SK-N-SH treated with all-trans-retinoic acid at 6 μM for 48 hours (cell line): ENCODE results near the gene DCDC2.

Source experiments
- ATAC-seq: fragments of 200-7000 bp; cut with Tn5 transposase; 3 replicates; pipeline ENCODE4 v1.9.1; 2020; ENCODE audit warnings: mild to moderate bottlenecking, moderate library complexity
- BACH2 ChIP-seq: fragments of 250-450 bp; sonication (Bioruptor Pico); IDR thresholded peaks from 2 replicates; pipeline ENCODE4 v1.9.0; 2021; ENCODE audit warnings: mild to moderate bottlenecking, borderline replicate concordance
- ESRRG ChIP-seq: fragments of 250-450 bp; sonication (Bioruptor Pico); IDR thresholded peaks from 2 replicates; pipeline ENCODE4 v1.6.1; 2021; ENCODE audit warnings: mild to moderate bottlenecking
- OSR1 ChIP-seq: fragments of 250-450 bp; sonication (Bioruptor Pico); IDR thresholded peaks from 2 replicates; pipeline ENCODE4 v1.8.0; 2022; ENCODE audit warnings: moderate library complexity, mild to moderate bottlenecking, inconsistent platforms
- PPARA ChIP-seq: fragments of 250-450 bp; sonication (Bioruptor Pico); IDR thresholded peaks from 2 replicates; pipeline ENCODE4 v1.5.0; 2020; ENCODE audit warnings: mild to moderate bottlenecking, borderline replicate concordance
- RARB ChIP-seq: fragments of 250-450 bp; sonication (Bioruptor Pico); IDR thresholded peaks from 2 replicates; pipeline ENCODE4 v1.8.0; 2021; ENCODE audit warnings: mild to moderate bottlenecking, moderate library complexity
- SNAI2 ChIP-seq: fragments of 250-450 bp; sonication (Bioruptor Pico); IDR thresholded peaks from 2 replicates; pipeline ENCODE4 v1.5.0; 2020; ENCODE audit warnings: mild to moderate bottlenecking, moderate library complexity
- TCF4 ChIP-seq: fragments of 250-450 bp; sonication (Bioruptor Pico); IDR thresholded peaks from 2 replicates; pipeline ENCODE4 v1.8.0; 2021; ENCODE audit warnings: mild to moderate bottlenecking, moderate library complexity, borderline replicate concordance
- TOX ChIP-seq: fragments of 250-450 bp; sonication (Bioruptor Pico); IDR thresholded peaks from 2 replicates; pipeline ENCODE4 v1.8.0; 2021; ENCODE audit warnings: mild to moderate bottlenecking, moderate library complexity, borderline replicate concordance
- ZFP3 ChIP-seq: fragments of 250-450 bp; sonication (Bioruptor Pico); IDR thresholded peaks from 2 replicates; pipeline ENCODE4 v1.5.0; 2020; ENCODE audit warnings: mild to moderate bottlenecking, moderate library complexity
- ZFP30 ChIP-seq: fragments of 450-650 bp; formaldehyde crosslinking; IDR thresholded peaks from 2 replicates; pipeline ENCODE4 v1.5.0; 2022; ENCODE audit warnings: mild to moderate bottlenecking, moderate library complexity
- ZNF565 ChIP-seq: fragments of 450-650 bp; formaldehyde crosslinking; conservative IDR thresholded peaks from 2 replicates; pipeline ENCODE4 v1.5.0; 2020; ENCODE audit warnings: low read depth, mild to moderate bottlenecking, moderate library complexity
- ZNF70 ChIP-seq: fragments of 450-650 bp; formaldehyde crosslinking; IDR thresholded peaks from 2 replicates; pipeline ENCODE4 v1.5.0; 2020; ENCODE audit warnings: mild to moderate bottlenecking, moderate library complexity
- ZNF8 ChIP-seq: fragments of 450-650 bp; formaldehyde crosslinking; IDR thresholded peaks from 2 replicates; pipeline ENCODE4 v1.5.0; 2020; ENCODE audit warnings: mild to moderate bottlenecking, moderate library complexity
- TF ChIP-seq, protein P1 (sequence below): fragments of 250-450 bp; sonication (Bioruptor Pico); IDR thresholded peaks from 2 replicates; pipeline ENCODE4 v1.5.0; 2020; ENCODE audit warnings: mild to moderate bottlenecking, moderate library complexity
- TF ChIP-seq, protein P2 (sequence below): fragments of 250-450 bp; sonication (Bioruptor Pico); IDR thresholded peaks from 2 replicates; pipeline ENCODE4 v1.5.1; 2020; ENCODE audit warnings: low read depth, mild to moderate bottlenecking, moderate library complexity
- TF ChIP-seq, protein P3 (sequence below): fragments of 250-450 bp; sonication (Bioruptor Pico); IDR thresholded peaks from 2 replicates; pipeline ENCODE4 v1.8.0; 2020; ENCODE audit warnings: mild to moderate bottlenecking, moderate library complexity, borderline replicate concordance

Gene DCDC2

DNA sequence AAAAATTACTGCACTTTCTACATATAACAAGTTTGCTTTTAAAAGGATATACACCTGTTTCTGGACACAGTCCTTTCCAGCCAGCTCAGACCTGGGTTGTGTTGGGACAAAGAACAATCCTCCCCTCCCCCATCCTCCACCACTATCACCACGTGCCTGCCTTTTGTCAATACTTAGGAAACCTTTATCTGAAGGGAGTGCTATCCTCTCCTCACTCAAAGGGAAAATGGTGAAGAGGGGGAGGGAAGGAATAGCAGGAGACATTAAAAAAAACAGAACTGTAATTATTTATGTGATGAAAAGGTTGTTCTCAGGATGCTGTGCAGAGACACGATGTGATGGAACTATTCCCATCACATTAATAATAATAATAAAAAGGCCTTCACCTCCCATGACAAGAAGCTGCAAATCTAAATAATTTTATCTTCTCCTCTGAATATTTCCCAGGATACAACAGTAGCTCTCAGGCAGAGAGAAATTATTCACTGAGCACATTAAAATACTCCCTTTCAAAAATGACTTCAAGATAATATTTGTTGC, 126.4 kb downstream of the DCDC2 start (continued):
- TF ChIP-seq, protein P1, sequence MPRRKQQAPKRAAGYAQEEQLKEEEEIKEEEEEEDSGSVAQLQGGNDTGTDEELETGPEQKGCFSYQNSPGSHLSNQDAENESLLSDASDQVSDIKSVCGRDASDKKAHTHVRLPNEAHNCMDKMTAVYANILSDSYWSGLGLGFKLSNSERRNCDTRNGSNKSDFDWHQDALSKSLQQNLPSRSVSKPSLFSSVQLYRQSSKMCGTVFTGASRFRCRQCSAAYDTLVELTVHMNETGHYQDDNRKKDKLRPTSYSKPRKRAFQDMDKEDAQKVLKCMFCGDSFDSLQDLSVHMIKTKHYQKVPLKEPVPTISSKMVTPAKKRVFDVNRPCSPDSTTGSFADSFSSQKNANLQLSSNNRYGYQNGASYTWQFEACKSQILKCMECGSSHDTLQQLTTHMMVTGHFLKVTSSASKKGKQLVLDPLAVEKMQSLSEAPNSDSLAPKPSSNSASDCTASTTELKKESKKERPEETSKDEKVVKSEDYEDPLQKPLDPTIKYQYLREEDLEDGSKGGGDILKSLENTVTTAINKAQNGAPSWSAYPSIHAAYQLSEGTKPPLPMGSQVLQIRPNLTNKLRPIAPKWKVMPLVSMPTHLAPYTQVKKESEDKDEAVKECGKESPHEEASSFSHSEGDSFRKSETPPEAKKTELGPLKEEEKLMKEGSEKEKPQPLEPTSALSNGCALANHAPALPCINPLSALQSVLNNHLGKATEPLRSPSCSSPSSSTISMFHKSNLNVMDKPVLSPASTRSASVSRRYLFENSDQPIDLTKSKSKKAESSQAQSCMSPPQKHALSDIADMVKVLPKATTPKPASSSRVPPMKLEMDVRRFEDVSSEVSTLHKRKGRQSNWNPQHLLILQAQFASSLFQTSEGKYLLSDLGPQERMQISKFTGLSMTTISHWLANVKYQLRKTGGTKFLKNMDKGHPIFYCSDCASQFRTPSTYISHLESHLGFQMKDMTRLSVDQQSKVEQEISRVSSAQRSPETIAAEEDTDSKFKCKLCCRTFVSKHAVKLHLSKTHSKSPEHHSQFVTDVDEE (CRISPR knock-in tag), result no peak
- TF ChIP-seq TOX (CRISPR knock-in tag), result no peak

DNA sequence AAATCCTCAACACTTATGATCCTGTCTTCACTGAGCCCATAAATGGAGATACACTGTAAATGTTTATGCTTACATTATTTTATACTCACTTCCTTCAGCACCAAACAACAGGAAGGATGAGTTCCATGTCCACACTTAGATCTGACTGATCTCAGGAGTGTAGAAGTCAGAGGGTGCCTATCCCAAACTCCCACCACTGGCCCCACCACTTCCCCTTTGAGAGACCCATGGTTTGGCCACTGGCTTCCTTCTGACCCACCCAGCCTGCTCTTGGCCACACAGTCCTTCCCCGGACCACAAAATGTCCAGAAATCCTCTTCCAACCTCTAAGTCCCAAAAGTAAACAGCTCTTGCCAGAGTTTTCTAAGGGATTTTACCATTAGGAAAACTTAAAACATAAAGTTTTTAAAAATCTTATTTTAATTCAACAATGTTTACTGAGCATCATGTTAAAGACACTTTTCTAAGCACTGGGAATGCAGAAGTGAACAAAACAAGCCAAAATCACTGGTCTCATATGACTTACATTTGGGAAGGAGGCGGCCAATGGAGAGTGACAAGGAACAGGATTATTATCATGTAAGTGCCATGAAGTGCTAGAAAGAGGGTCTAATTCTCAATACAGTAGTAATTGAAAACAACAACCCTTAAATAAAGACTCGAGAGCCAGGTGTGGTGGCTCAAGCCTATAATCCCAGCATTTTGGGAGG, 128.0 kb downstream of the DCDC2 start:
- ATAC-seq, result no peak
- TF ChIP-seq ZFP3 (CRISPR knock-in tag) (no peak), TOX (CRISPR knock-in tag) (no peak), OSR1 (CRISPR knock-in tag) (no peak), ZNF565 (CRISPR knock-in tag) (no peak), TCF4 (CRISPR knock-in tag) (no peak), RARB (CRISPR knock-in tag) (no peak), ZNF70 (CRISPR knock-in tag) (no peak), SNAI2 (CRISPR knock-in tag) (no peak), PPARA (CRISPR knock-in tag) (no peak), ZNF8 (CRISPR knock-in tag) (no peak), ESRRG (CRISPR knock-in tag) (no peak), ZFP30 (CRISPR knock-in tag) (no peak)
- TF ChIP-seq, protein P2, sequence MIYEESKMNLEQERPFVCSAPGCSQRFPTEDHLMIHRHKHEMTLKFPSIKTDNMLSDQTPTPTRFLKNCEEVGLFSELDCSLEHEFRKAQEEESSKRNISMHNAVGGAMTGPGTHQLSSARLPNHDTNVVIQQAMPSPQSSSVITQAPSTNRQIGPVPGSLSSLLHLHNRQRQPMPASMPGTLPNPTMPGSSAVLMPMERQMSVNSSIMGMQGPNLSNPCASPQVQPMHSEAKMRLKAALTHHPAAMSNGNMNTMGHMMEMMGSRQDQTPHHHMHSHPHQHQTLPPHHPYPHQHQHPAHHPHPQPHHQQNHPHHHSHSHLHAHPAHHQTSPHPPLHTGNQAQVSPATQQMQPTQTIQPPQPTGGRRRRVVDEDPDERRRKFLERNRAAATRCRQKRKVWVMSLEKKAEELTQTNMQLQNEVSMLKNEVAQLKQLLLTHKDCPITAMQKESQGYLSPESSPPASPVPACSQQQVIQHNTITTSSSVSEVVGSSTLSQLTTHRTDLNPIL (CRISPR knock-in tag), result no peak
- TF ChIP-seq, protein P1 (CRISPR knock-in tag), result no peak
- TF ChIP-seq, protein P3, sequence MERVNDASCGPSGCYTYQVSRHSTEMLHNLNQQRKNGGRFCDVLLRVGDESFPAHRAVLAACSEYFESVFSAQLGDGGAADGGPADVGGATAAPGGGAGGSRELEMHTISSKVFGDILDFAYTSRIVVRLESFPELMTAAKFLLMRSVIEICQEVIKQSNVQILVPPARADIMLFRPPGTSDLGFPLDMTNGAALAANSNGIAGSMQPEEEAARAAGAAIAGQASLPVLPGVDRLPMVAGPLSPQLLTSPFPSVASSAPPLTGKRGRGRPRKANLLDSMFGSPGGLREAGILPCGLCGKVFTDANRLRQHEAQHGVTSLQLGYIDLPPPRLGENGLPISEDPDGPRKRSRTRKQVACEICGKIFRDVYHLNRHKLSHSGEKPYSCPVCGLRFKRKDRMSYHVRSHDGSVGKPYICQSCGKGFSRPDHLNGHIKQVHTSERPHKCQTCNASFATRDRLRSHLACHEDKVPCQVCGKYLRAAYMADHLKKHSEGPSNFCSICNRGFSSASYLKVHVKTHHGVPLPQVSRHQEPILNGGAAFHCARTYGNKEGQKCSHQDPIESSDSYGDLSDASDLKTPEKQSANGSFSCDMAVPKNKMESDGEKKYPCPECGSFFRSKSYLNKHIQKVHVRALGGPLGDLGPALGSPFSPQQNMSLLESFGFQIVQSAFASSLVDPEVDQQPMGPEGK, result no peak

DNA sequence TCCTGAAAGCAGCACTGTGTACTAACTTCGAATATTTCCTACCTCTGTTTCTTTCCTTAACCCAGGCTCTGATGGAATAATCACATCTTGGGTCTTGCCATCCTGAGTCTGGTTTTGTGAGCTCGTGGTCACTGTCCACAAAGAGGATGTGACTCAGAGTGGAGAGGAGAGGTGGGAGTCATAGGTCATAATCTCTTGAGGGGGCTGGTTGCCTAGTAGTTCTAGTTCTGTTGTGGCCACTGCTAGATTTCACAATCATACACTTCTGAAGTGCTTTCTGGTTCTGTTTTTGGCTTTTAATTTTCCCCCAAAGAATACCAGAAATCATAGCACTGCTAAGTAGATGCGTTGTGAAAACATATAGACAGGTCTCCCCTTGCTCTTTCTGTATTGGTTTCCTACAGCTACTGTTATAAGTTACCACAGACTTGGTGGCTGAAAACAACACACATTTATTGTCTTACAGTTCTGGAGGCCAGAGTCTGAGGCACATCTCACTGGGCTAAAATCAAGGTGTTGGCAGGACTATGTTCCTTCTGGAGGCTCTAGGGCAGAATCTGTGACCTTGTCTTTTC, 129.1 kb downstream of the DCDC2 start:
- no peak for ATAC-seq
- TF ChIP-seq, protein P3, result no peak
- TF ChIP-seq, protein P2 (CRISPR knock-in tag), result no peak
- TF ChIP-seq ZNF565 (CRISPR knock-in tag), result no peak
- no peak for TF ChIP-seq BACH2
- TF ChIP-seq ESRRG (CRISPR knock-in tag), result no peak
- TF ChIP-seq ZFP30 (CRISPR knock-in tag), result no peak
- TF ChIP-seq ZFP3 (CRISPR knock-in tag), result no peak
- no peak for TF ChIP-seq ZNF70 (CRISPR knock-in tag)
- TF ChIP-seq, all 23 proteins: peak for 0
